Measurements from ENCODE around the gene WWP2. TPM values are rescaled to one million over a fixed set of nuclear protein-coding genes. Genes with fewer than 3 reads are reported as not detected.

WWP2 gene
- total and polyA plus RNA-seq, 2 donors (not counting 3 experiments of a cell fraction or from before 2014, with no cell fraction given), result 17.9 to 44.9 TPM

DNA sequence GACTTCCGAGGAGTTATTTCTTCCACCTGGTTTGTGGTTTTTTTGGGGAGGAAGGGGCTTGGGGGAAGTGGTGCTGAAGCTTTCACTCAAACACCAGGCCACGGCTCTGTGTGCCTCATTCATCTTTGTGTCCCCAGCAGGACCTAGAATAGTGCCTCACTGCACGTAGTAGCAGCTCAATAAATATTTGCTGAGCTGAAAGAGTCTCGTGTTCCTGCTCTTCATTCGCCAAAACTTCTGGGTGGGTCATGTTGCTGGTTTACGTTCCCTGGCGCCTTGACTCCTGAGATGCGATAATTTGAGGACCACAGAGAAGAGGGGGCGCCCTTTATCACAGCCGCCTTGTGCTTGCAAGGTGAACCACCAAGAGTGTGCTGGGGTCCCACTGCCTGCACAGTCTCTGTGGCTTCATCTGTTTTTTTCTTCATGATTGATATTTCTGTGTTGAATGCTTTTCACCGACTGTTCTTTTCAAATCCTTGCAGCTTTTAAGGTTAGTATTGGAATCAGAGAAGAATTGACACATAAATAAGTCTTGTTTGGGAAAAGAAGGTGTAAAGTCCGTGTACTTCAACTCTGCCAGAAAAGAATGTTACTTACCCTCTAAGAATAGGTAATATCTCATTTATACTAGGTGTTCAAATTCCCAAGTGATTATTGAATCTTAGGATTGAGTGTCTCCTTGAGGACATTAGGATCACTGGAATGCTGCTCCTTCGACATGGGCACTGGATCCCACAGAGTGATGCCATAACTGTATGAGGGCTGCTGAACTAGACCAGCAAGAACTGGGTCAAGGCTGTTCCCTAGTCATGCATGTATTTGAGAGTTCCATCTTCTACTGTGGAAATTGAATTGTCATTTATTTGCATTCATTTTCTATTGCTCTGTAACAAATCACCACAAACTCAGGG lies 96.3 kb downstream of the WWP2 start:
- H3K36me3 ChIP-seq (ENCODE audit: control insufficient read depth in 2 of 2, extremely low read depth in 1 of 2, insufficient read depth in 2 of 2, low read length in 2 of 2), result no peaks in the 10 kb centered on the region
- dilution Hi-C loops (cut with MboI; ENCODE audit: extremely low pct_ligation_motif_present, low sequenced_read_pairs), result no loop called here
- no TSS peak for BruUV-seq (replicated peaks)

More for the DNA sequence above, 96.3 kb downstream of the WWP2 start:
- POLR2A ChIA-PET, result no interaction called here
- no peak for DNase-seq (ENCODE audit: low read depth, low spot score)
- H3K4me1 ChIP-seq (ENCODE audit: control insufficient read depth, extremely low read depth, insufficient read depth, low read length), result peaks cover 11% of the 10 kb centered on the region
- H3K79me2 ChIP-seq (ENCODE audit: control insufficient read depth, insufficient read depth, low read length), result no peaks in the 10 kb centered on the region
- H3K9ac ChIP-seq (replicated peaks; ENCODE audit: extremely low read depth, insufficient read depth, low read length), result no peak overlapping the region
- H3K4me3 ChIP-seq (replicated peaks in 1 of 3; ENCODE audit: insufficient read depth in 1 of 3, low read depth in 1 of 3, low read length in 3 of 3), result no peak overlapping the region
- no peaks in the 10 kb centered on the region for H3K9me3 ChIP-seq (replicated peaks; ENCODE audit: control insufficient read depth, insufficient read depth, low read length)
- H3K9me1 ChIP-seq (replicated peaks; ENCODE audit: control insufficient read depth, extremely low read depth, insufficient read depth, low read length), result no peaks in the 10 kb centered on the region
- no peak overlapping the region for H3K4me2 ChIP-seq (ENCODE audit: insufficient read depth, low read length)
- TF ChIP-seq FOS (IDR thresholded peaks at IDR 0.05; ENCODE audit: borderline replicate concordance, insufficient read depth, low read length) (no peak), EZH2 (IDR thresholded peaks at IDR 0.05; ENCODE audit: borderline replicate concordance, low read depth, low read length, severe bottlenecking) (no peak), JUN (IDR thresholded peaks at IDR 0.05; ENCODE audit: borderline replicate concordance, insufficient read depth, insufficient read length, low read depth) (no peak), POLR2A (IDR thresholded peaks at IDR 0.05; ENCODE audit: low read depth, low read length) (no peak), GATA2 (IDR thresholded peaks at IDR 0.05; ENCODE audit: insufficient read depth, insufficient read length, low read depth, low read length) (no peak), MYC (IDR thresholded peaks at IDR 0.05; ENCODE audit: low read depth, low read length) (no peak), POLR2AphosphoS5 (IDR thresholded peaks at IDR 0.05; ENCODE audit: insufficient read depth, low read depth, low read length) (no peak)
- TF ChIP-seq, protein P1, sequence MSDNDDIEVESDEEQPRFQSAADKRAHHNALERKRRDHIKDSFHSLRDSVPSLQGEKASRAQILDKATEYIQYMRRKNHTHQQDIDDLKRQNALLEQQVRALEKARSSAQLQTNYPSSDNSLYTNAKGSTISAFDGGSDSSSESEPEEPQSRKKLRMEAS (IDR thresholded peaks at IDR 0.05; ENCODE audit: insufficient read depth, insufficient read length), result no peak
- TF ChIP-seq, protein P2, sequence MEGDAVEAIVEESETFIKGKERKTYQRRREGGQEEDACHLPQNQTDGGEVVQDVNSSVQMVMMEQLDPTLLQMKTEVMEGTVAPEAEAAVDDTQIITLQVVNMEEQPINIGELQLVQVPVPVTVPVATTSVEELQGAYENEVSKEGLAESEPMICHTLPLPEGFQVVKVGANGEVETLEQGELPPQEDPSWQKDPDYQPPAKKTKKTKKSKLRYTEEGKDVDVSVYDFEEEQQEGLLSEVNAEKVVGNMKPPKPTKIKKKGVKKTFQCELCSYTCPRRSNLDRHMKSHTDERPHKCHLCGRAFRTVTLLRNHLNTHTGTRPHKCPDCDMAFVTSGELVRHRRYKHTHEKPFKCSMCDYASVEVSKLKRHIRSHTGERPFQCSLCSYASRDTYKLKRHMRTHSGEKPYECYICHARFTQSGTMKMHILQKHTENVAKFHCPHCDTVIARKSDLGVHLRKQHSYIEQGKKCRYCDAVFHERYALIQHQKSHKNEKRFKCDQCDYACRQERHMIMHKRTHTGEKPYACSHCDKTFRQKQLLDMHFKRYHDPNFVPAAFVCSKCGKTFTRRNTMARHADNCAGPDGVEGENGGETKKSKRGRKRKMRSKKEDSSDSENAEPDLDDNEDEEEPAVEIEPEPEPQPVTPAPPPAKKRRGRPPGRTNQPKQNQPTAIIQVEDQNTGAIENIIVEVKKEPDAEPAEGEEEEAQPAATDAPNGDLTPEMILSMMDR (IDR thresholded peaks at IDR 0.05; ENCODE audit: extremely low read depth in 1 of 2, insufficient read depth in 1 of 2, low read depth in 1 of 2, low read length in 2 of 2), result no peak
- no peaks in the 10 kb centered on the region for H4K20me1 ChIP-seq (replicated peaks; ENCODE audit: control insufficient read depth, extremely low read depth, insufficient read depth, low read length)
- H3K27ac ChIP-seq (ENCODE audit: insufficient read depth, low read depth, low read length), result no peak overlapping the region
- no peaks in the 10 kb centered on the region for H3K27me3 ChIP-seq (ENCODE audit: control insufficient read depth in 2 of 2, insufficient read depth in 2 of 2, low read length in 2 of 2)
- intact Hi-C loops (cut with micrococcal nuclease), result loop anchor here (1.0 kb wide), 1 partner anchor 62 kb away; no protein-coding TSS in a partner anchor
- no peak overlapping the region for H2AFZ ChIP-seq (ENCODE audit: low read depth, low read length)
- no peak for FAIRE-seq
- CTCF ChIA-PET, result interaction anchor here (0.6 to 3.9 kb wide), 10 partner anchors 10 to 104 kb away, joined by 3 to 30 read pairs (median 4); partner anchors contain the start of gene NOB1

All from endothelial cell of umbilical vein (primary cell).